Erythroblast (primary cell): ENCODE measurements around the gene STUB1.

Experiments used
- GATA1 ChIP-seq: IDR thresholded peaks from 2 replicates; pipeline ENCODE4 v1.6.1; 2011; ENCODE audit warnings: low read depth, mild to moderate bottlenecking, control low read depth, low read length, moderate library complexity
- POLR2A ChIP-seq: IDR thresholded peaks from 2 replicates; pipeline ENCODE4 v1.6.1; 2011; ENCODE audit warnings: mild to moderate bottlenecking, low read length

- TF ChIP-seq POLR2A (no peak), GATA1 (no peak)
These were observed 38.7 kb downstream of the STUB1 start for GRCh38 chr16:718922-719321.
